ENCODE data around the gene SETMAR.

DNA sequence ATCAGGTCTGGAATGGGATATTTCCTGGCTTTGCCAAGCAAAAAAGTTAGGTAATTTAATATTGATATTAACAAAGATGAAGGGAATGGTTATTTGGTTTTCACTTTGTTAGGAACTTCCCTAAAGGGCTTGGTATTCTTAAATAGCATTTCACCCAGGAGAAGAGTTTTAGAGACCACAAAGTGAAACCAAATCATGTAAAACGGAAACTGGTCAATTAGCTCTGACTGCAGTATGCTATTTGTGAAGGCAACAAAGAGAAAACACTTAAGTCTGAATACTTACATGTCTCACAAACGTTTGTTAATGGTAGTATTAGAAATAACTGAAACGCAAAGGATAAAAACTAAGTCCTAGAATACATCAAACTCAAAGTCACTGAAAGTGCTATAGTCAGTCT lies 32.4 kb upstream of the SETMAR start:
- TF ChIP-seq, protein P1, sequence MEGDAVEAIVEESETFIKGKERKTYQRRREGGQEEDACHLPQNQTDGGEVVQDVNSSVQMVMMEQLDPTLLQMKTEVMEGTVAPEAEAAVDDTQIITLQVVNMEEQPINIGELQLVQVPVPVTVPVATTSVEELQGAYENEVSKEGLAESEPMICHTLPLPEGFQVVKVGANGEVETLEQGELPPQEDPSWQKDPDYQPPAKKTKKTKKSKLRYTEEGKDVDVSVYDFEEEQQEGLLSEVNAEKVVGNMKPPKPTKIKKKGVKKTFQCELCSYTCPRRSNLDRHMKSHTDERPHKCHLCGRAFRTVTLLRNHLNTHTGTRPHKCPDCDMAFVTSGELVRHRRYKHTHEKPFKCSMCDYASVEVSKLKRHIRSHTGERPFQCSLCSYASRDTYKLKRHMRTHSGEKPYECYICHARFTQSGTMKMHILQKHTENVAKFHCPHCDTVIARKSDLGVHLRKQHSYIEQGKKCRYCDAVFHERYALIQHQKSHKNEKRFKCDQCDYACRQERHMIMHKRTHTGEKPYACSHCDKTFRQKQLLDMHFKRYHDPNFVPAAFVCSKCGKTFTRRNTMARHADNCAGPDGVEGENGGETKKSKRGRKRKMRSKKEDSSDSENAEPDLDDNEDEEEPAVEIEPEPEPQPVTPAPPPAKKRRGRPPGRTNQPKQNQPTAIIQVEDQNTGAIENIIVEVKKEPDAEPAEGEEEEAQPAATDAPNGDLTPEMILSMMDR (conservative IDR thresholded peaks at IDR 0.05; ENCODE audit: low read length), result no peak
- TF ChIP-seq EZH2phosphoT487 (IDR thresholded peaks at IDR 0.05; ENCODE audit: borderline replicate concordance, low read depth, low read length), result no peak
